ENCODE data around the gene PAX5.

DNA sequence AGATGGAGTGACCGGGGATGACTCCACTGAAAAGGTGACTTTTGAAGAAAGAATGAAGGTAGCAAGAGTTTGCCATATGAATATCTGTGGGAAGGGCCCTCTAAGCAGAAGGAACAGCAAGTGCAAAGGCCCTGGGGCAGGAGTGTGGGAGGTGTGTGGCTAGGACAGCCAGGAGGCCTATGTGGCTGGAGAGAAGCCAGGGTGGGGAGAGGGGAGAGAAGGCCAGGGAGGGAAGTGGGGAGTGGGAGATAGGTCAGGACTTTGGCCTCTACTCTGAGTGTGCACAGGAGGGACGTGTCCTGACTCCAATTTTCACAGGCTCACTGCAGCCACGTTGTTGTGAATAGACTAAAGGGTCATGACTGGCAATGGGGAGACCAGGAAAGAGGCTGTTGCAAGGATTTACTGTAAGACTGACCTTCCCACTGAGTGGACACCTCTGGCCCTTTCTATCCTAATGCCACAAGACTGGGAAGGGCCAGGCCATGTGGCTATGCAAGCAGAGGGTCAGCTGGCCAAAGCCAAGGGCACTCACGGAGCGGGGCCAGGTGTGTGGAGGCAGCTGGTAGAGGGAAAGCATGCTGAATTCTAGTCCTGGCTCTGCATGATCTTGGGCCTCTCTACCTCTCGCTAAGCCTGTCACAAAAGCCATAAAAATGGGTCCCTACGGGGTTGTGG lies 172.4 kb downstream of the PAX5 start:
- TF ChIP-seq POLR2A (IDR thresholded peaks at IDR 0.05) (no peak), POLR2AphosphoS5 (IDR thresholded peaks at IDR 0.05; ENCODE audit: insufficient read depth in 1 of 2, low read depth in 1 of 2) (no peak)
- TF ChIP-seq, protein P1, sequence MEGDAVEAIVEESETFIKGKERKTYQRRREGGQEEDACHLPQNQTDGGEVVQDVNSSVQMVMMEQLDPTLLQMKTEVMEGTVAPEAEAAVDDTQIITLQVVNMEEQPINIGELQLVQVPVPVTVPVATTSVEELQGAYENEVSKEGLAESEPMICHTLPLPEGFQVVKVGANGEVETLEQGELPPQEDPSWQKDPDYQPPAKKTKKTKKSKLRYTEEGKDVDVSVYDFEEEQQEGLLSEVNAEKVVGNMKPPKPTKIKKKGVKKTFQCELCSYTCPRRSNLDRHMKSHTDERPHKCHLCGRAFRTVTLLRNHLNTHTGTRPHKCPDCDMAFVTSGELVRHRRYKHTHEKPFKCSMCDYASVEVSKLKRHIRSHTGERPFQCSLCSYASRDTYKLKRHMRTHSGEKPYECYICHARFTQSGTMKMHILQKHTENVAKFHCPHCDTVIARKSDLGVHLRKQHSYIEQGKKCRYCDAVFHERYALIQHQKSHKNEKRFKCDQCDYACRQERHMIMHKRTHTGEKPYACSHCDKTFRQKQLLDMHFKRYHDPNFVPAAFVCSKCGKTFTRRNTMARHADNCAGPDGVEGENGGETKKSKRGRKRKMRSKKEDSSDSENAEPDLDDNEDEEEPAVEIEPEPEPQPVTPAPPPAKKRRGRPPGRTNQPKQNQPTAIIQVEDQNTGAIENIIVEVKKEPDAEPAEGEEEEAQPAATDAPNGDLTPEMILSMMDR (IDR thresholded peaks at IDR 0.05) = no peak
